WTC11 (cell line): ENCODE data around the gene GRAMD2B. TPM values are rescaled to one million over a fixed set of nuclear protein-coding genes. Genes with fewer than 3 reads are reported as not detected.

Experiments used
- ATAC-seq: fragments of 200-7000 bp; cut with Tn5 transposase; 2 replicates; pipeline ENCODE4 v1.10.0; 2021; ENCODE audit warnings: mild to moderate bottlenecking, moderate library complexity
- CTCF ChIA-PET: fragments of 300-600 bp; sonication (Branson Sonifier 250); formaldehyde crosslinking; loops from one replicate; lab custom pipeline; 2021; ENCODE audit warnings: antibody characterized with exemption; lab: Charles Lee
- POLR2A ChIA-PET: fragments of 350-600 bp; sonication (Branson Sonifier 250); formaldehyde crosslinking; loops from one replicate; lab custom pipeline; 2021; ENCODE audit warnings: antibody characterized with exemption; lab: Charles Lee
- DNase-seq: peaks from one replicate; pipeline ENCODE4 v3.0.0; 2021; ENCODE audit warnings: low spot score
- H3K27ac Mint-ChIP-seq: 2 replicates; pipeline ENCODE4 v1.8.0; 2021; ENCODE audit warnings: mixed read lengths
- H3K27me3 Mint-ChIP-seq: 2 replicates; pipeline ENCODE4 v1.8.0; 2021; ENCODE audit warnings: low read depth, mild to moderate bottlenecking, moderate library complexity, mixed read lengths
- H3K36me3 Mint-ChIP-seq: 2 replicates; pipeline ENCODE4 v1.8.0; 2021; ENCODE audit warnings: mixed read lengths
- H3K4me1 Mint-ChIP-seq: 2 replicates; pipeline ENCODE4 v1.8.0; 2022; ENCODE audit warnings: mixed read lengths
- H3K4me3 Mint-ChIP-seq: 2 replicates; pipeline ENCODE4 v1.8.0; 2021; ENCODE audit warnings: mild to moderate bottlenecking, moderate library complexity, mixed read lengths
- H3K9me3 Mint-ChIP-seq: 2 replicates; pipeline ENCODE4 v1.8.0; 2021; ENCODE audit warnings: mixed read lengths
- AR ChIP-seq: fragments of 250-450 bp; sonication (Bioruptor Pico); IDR thresholded peaks from 2 replicates; pipeline ENCODE4 v1.9.0; 2021; ENCODE audit warnings: mild to moderate bottlenecking
- CREM ChIP-seq: sonication (generic); formaldehyde crosslinking; IDR thresholded peaks from 2 replicates; pipeline ENCODE4 v1.8.1; 2022; ENCODE audit warnings: mild to moderate bottlenecking, missing genetic modification reagents, moderate library complexity
- ESRRA ChIP-seq: sonication (generic); formaldehyde crosslinking; IDR thresholded peaks from 2 replicates; pipeline ENCODE4 v1.8.1; 2022; ENCODE audit warnings: mild to moderate bottlenecking, missing genetic modification reagents, borderline replicate concordance
- ETV6 ChIP-seq: sonication (generic); formaldehyde crosslinking; IDR thresholded peaks from 2 replicates; pipeline ENCODE4 v1.8.1; 2022; ENCODE audit warnings: mild to moderate bottlenecking, missing genetic modification reagents
- GTF2I ChIP-seq: fragments of 250-450 bp; sonication (Bioruptor Pico); conservative IDR thresholded peaks from 2 replicates; pipeline ENCODE4 v1.4.0; 2021; ENCODE audit warnings: mild to moderate bottlenecking
- NR2C2 ChIP-seq: sonication (generic); formaldehyde crosslinking; IDR thresholded peaks from 2 replicates; pipeline ENCODE4 v1.8.0; 2022; ENCODE audit warnings: mild to moderate bottlenecking, missing genetic modification reagents
- NR3C1 ChIP-seq: sonication (generic); formaldehyde crosslinking; conservative IDR thresholded peaks from 2 replicates; pipeline ENCODE4 v1.8.1; 2023; ENCODE audit warnings: low read depth, mild to moderate bottlenecking, missing genetic modification reagents
- RELA ChIP-seq: sonication (generic); formaldehyde crosslinking; IDR thresholded peaks from 2 replicates; pipeline ENCODE4 v1.8.1; 2022; ENCODE audit warnings: missing genetic modification reagents, mild to moderate bottlenecking, borderline replicate concordance
- RORB ChIP-seq: fragments of 250-450 bp; sonication (Bioruptor Pico); IDR thresholded peaks from 2 replicates; pipeline ENCODE4 v1.9.0; 2021; ENCODE audit warnings: mild to moderate bottlenecking
- STAT6 ChIP-seq: sonication (generic); formaldehyde crosslinking; conservative IDR thresholded peaks from 2 replicates; pipeline ENCODE4 v1.8.1; 2023; ENCODE audit warnings: mild to moderate bottlenecking, low read depth, missing genetic modification reagents, moderate library complexity
- TEAD4 ChIP-seq: sonication (generic); formaldehyde crosslinking; IDR thresholded peaks from 2 replicates; pipeline ENCODE4 v1.8.0; 2022; ENCODE audit warnings: mild to moderate bottlenecking, missing genetic modification reagents
- USF1 ChIP-seq: sonication (generic); formaldehyde crosslinking; IDR thresholded peaks from 2 replicates; pipeline ENCODE4 v1.8.0; 2022; ENCODE audit warnings: mild to moderate bottlenecking, missing genetic modification reagents
- ZNF317 ChIP-seq: sonication (generic); formaldehyde crosslinking; IDR thresholded peaks from 2 replicates; pipeline ENCODE4 v1.8.1; 2023; ENCODE audit warnings: low read depth, mild to moderate bottlenecking, moderate library complexity, missing genetic modification reagents, borderline replicate concordance
- ZNF425 ChIP-seq: fragments of 250-450 bp; sonication (Bioruptor Pico); conservative IDR thresholded peaks from 2 replicates; pipeline ENCODE4 v1.9.0; 2021; ENCODE audit warnings: mild to moderate bottlenecking
- ZNF671 ChIP-seq: fragments of 250-450 bp; sonication (Bioruptor Pico); IDR thresholded peaks from 2 replicates; pipeline ENCODE4 v1.8.0; 2021; ENCODE audit warnings: mild to moderate bottlenecking
- total RNA-seq: library from RNA; stranded (reverse); gene quantifications from 3 replicates; pipeline ENCODE4 v1.2.3, GENCODE V29; 2021

Gene GRAMD2B
- total RNA-seq, 1 experiment from 2014 or later, result 11.6 TPM

- TF ChIP-seq STAT6 (no peak), GTF2I (CRISPR knock-in tag) (no peak), AR (CRISPR knock-in tag) (no peak)
These were observed 58.0 kb downstream of the GRAMD2B start (continued) for GRCh38 chr5:126481243-126481642.

GRCh38 chr5:126482591-126482990, 59.4 kb downstream of the GRAMD2B start:
- ATAC-seq, result no peak
- TF ChIP-seq STAT6, result no peak
- no peak for TF ChIP-seq TEAD4 (CRISPR knock-in tag)
- TF ChIP-seq USF1, result no peak
- no peak for TF ChIP-seq NR2C2 (CRISPR knock-in tag)
- no peak for TF ChIP-seq ZNF317 (CRISPR knock-in tag)
- no peak for TF ChIP-seq NR3C1
- no peak for TF ChIP-seq ZNF671 (CRISPR knock-in tag)
- TF ChIP-seq ESRRA (CRISPR knock-in tag), result no peak
- TF ChIP-seq ETV6 (CRISPR knock-in tag), result no peak
- no peak for TF ChIP-seq CREM
- TF ChIP-seq RORB, result no peak
- no peak for TF ChIP-seq ZNF425 (CRISPR knock-in tag)
- TF ChIP-seq RELA (CRISPR knock-in tag), result no peak
- H3K4me3 Mint-ChIP-seq, result no peak overlapping the region
- CTCF ChIA-PET, result interaction anchor here (0.7 to 1.0 kb wide), 3 partner anchors 18 to 143 kb away, joined by 3 read pairs; no protein-coding TSS in a partner anchor
- DNase-seq, result no peak
- H3K4me1 Mint-ChIP-seq, result no peaks in the 10 kb centered on the region
- POLR2A ChIA-PET, result no interaction called here
- peaks cover 49% of the 10 kb centered on the region for H3K36me3 Mint-ChIP-seq
- H3K27me3 Mint-ChIP-seq, result no peaks in the 10 kb centered on the region
- no peaks in the 10 kb centered on the region for H3K9me3 Mint-ChIP-seq
- no peak overlapping the region for H3K27ac Mint-ChIP-seq
